Measurements from ENCODE around the gene NOS1.

The NOS1 gene

DNA sequence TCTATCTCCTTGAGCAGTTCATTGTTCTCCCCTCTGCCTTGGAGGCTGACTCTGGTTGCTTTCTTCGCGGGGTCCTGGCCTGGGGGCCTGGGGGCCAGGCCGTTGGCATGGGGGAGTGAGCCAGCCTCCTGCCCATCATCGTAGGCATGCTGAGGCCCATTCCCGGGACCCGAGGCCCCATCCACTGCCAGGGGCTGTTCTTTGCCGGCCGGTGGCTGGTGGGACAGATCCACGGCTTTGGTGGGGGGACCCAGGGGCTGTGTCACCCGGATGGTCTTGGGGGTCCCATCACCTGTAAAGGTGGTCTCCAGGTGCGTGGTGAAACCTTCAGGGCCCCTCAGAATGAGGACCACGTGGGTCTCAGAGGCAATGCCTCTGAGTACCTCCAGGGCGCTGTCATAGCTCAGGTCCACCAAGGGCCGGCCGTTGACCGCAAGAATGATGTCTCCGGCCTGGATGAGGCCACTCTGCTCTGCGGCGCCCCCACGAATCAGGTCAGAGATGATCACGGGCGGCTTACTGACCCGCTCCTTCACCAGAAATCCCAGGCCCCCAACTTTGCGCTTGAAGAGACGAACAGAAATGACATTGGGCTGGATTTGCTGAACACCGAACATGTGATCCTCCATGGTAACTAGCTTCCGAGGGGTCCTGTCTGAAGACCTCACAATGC, 30.8 kb downstream of the NOS1 start:
- DNase-seq (ENCODE audit: low spot score) = no peak

DNA sequence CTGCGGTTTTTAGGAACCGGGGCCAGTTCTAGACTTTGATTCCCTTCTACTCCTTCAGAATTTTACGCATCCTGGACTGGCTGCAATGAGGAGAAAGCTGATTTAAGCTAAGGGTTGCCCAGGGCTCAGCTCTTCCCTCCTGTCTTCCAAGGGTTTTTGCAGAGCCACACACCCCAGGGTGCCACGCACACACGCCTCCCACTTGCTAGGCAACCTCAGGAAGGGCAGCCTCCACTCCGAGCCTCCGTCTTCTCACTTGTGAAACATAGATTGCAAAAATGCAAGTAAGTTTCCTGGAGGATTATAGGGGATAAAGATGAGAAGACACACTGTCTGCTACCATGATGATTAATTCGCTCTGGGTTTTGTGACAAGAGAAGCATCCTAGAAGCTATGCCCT, 31.7 kb downstream of the NOS1 start:
- no peak for DNase-seq (ENCODE audit: low spot score)

DNA sequence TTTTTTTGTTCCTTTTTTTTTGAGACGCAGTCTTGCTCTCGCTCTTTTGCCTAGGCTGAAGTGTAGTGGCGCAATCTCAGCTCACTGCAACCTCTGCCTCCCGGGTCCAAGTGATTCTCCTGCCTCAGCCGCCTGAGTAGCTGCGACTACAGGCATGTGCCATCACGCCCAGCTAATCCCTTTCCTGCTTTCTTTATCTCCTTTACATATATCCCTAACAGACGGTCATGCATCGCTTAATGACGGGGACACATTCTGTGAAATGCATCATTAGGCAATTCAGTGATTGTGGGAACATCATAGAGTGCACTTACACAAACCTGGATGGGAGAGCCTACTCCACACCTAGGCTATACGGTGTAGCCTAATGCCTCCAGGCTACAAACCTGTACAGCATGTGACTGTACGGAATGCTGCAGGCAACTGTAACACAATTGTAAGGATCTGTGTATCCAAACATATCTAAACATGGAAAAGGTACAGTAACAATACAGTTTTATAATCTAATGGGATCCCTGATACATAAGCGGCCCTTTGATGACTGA, 32.8 kb downstream of the NOS1 start:
- DNase-seq (ENCODE audit: low spot score) = no peak

DNA sequence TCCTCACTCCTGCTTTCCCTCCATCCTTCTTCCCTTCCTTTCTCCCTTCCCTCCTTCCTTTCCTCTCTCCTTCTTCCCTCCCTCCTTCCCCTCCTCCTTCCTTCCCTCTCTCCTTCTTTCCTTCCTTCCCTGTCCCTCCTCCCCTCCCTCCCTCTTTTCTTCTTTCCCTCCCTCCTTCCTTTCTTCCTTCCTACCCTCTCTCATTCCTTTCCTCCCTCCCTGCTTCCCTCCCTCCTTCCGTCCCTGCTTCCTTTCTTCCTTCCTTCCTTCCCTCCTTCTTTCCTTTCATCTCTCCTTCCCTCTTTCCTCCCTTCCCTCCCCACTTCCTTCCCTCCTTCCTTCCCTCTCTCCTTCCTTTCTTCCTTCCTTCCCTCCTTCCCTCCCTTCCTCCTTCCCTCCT, 39.0 kb downstream of the NOS1 start:
- DNase-seq (ENCODE audit: low spot score) = no peak

DNA sequence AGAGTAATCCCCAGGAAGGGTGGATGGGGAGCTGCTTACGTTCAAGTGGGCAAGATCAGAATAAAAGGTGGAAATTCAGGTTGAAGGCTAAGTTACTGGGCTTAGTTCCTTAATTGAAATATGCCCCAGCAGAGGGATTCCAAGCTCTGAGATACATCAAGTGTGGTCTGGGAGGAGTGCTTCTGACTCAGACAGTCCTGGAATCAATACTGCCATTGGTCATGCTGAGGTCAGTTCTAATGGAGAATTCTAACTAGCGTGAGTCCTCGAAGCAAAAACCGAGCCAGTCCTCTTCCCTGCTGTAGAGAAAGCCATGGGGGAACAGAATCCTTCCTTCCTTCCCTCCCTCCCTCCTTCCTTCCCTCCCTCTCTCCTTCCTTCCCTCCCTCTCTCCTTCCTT, 39.9 kb downstream of the NOS1 start:
- no peak for DNase-seq (ENCODE audit: low spot score)

DNA sequence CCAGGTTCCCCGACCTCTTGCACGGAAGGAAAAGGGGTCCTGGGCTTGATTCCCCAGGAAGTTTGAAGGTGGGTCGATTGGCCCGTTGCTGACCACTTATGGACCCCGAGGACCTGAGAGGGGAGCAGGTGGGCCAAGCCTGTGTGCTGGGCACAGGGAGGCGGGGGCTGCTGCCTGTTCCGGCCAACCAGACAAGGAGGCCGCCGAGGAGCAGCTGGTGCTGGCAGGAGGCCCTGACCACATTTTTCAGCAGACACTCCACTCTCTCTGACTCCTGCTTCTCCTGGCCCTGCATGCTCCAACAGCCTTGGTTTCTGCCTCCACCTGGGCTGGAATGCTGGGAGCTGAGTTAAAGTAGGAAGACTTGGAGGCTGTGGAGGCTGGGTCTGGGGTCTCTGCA, 42.8 kb downstream of the NOS1 start:
- DNase-seq (ENCODE audit: low spot score) = no peak

DNA sequence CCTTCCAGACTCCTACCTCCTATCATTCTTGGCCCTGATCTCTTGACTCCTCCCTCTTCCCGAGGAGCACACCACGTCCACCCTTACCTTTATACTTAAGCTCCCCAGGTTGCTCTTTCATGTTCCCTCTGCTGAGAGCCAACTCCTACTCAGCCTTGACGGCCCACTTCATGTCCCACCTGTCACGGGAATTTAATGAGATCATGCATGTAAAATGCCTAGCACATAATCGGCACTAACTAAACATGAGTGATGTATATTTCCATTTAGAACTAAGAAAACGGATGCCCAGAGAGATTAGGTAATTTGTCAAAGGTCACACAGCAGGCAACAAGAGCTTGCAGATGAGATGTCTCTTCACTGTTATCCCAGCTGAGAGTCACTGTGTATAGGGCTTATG, 45.1 kb downstream of the NOS1 start:
- DNase-seq (ENCODE audit: low spot score) = no peak

DNA sequence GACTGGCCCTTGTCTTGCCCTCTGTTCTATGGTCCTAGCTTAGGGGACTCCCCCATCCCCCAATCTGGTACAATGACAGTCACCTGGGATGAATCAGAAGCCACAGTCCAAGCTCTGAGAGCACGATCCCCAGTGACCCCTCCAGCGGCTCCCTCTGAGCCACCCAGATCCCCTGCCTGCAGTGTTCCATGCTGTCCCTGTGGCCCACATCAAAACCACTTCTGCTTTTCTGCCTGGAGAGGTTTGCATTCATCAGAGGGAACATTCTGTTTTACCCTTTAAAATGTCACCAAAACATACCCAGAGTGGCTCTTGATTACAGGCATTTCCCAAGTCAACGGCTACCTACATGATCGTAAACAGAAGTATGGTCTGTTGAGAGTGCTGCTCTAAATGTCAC, 47.5 kb downstream of the NOS1 start:
- no peak for DNase-seq (ENCODE audit: low spot score)

DNA sequence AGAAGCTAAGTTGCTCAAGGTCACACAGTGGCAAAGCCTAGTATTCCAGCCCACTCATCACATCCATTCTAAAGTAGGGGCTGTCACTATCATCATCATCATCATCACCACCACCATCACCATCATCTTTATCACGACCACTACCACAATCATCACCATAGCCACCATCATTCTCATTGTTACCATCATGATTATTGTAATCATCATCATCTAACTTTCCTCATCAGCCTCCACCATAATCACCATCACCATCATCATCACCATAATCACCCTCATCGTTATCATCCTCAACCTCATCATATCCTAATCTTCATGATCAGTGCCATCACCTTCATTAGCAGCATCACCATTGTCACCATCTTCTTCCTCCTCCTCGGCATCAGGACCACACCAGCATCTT, 48.7 kb downstream of the NOS1 start:
- no peak for DNase-seq (ENCODE audit: low spot score)

DNA sequence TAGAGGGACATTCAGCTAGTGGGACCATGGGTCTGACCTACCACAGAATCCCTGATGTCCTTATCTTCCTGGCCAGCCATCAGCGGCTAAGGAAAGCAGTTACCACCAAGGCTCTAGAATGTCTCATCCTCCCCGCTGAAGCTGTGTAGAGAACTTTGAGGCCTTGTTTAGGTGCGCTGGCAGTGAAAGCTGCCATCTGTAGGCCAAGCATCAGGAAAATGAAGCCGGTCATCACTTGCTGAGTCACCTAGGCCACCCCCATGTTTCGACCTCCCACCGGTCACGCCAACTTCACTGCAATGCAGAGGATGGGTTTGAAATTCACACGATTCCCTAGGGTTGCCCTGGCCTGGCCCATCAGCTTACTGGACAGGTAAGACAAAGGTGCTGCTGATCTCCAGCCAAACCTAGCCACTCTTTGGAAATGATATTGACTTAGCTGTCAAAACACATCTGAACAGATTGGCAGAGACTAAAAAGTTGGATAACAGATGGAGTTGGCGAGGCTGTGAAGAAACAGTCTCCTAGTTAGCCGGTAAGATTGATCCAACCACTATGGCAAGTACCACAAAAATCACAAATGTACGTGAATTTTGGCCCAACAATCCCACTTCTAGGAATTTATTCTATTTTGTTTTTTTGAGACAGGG, 52.0 kb downstream of the NOS1 start:
- DNase-seq (ENCODE audit: low spot score) = no peak

DNA sequence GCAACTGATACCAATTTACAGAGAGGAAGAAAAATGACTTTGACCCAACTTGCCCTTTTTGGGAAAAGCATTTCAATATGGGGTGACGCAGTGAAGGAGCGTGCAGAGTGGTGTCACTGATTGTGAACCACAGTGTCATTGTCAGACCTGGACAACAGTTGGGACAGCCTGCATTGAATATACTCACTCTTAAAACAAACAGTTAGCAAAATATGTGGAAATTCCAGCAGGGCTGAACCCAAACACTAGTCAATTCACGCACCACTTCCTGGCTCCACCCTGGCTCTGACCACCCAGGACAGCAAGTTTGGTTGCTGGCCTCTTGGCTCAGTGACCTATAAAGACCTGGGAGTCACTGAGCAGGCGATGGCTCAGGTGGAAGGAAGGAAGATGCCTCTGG, 61.3 kb downstream of the NOS1 start:
- no peak for DNase-seq (ENCODE audit: low spot score)

DNA sequence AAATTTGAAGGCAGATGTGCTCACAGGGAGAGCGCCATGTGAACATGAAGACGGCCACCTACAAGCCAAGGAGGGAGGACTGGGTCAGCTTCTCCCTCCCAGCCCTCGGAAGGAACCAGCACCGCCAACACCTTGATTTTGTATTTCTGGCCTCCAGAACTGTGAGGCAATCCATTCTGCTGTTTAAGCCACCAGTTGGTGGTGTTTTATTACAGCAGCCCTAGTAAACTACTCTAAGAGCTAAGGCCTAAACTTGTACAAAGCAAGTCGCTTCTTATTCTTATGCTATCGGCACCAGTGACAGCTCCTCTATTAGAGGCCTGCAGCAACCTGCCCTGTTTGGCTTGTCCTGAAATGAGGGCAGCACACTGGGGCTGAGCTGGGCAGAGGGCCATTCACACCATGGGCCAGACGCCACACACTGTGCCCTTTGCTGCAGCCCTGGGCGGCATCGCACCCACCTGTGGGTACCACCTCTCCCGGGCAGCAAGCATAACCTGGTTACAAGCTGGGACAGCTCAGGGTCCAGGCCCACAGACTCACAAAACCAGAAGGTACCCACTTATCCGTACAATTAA, 62.7 kb downstream of the NOS1 start:
- no peak for DNase-seq (ENCODE audit: low spot score)

DNA sequence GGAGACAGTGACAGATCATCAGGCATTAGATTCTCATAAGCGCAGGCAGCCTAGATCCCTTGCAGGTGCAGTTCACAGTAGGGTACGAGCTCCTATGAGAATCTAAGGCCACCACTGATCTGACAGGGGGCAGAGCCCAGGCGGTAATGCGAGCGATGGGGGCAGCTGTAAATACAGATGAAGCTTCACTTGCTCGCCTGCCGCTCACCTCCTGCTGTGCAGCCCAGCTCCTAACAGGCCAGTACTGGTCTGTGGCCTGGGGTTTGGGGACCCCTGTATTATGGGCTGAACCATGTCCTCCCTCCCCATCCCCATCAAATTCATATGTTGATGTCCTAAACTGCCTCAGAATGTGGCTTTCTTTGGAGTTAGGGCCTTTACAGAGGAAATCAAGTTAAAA, 63.2 kb downstream of the NOS1 start:
- DNase-seq (ENCODE audit: low spot score) = no peak

DNA sequence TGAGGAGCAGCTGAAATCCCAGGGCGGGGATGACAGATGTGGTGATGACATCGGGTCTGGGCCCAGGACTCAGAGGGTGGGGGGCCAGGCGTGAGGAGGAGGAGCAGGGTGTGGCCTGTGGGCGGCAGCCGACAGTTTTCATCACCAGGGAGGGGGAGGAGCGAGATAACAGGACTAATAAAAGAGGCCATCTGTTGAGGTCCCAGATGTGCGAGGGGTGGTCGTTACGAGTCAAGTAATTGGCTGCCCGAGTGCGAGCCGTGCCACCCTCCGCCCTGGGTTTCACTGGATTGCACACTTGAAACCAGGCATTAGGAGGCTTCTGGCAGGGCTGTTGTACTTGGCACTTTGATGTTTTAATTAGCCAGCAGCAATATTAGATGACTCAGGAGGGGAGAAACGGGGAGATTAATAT, 67.2 kb downstream of the NOS1 start:
- DNase-seq (ENCODE audit: low spot score) = no peak

DNA sequence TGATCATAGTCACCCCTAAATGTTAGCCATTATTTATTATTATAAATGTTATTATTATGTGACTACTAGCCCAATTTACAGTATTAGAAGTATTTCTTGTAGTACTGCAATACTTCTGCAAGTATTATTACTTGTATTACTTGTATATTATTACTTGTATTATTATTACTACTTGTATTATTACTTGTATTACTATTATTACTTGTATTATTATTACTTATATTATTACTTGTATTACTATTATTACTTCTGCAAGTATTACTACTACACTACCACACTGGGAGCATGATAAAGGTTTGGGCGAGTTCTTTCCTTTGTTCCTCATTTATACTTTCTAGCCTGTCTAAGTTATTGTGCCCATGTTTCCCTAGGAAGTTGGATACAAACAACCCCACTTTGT, 67.9 kb downstream of the NOS1 start:
- DNase-seq (ENCODE audit: low spot score) = no peak

DNA sequence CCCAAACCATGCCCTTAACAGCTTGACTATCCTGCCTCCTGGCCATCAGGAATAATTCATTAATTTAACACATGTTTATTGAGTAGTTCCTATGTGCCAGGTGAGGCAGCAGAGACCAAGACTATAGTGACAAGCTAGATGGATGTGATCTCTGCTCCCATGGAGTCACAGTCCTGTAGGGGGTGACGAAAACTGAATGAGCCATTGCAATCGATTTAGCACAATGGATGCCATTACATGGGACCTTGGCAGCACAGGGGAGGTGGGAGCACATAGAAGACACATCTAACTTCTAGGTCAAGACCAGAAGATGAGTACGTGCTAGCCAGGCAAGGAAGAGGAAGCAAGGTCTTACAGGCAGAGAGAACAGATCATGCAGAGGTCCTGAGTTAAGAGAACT, 68.7 kb downstream of the NOS1 start:
- no peak for DNase-seq (ENCODE audit: low spot score)

DNA sequence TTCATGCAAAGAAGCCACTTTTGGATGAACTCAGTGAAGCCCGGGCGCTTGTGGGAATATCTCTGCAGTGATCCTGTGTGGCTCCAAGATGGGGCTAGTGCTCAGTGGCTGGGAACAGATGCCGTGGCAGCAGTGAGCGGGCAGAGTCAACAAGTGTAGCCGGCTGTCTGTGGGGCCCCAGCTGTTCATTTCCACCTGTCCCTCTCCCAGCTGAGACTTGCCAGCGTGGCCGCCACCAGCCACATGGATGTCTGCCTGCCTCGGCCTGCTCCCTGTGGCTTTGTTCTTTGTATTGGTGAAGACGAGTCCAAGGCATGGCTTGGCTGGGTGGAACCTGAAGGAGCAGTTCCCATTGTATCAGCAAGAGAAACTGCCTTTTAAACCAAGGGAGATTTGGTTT, 77.3 kb downstream of the NOS1 start:
- DNase-seq (ENCODE audit: low spot score) = no peak

DNA sequence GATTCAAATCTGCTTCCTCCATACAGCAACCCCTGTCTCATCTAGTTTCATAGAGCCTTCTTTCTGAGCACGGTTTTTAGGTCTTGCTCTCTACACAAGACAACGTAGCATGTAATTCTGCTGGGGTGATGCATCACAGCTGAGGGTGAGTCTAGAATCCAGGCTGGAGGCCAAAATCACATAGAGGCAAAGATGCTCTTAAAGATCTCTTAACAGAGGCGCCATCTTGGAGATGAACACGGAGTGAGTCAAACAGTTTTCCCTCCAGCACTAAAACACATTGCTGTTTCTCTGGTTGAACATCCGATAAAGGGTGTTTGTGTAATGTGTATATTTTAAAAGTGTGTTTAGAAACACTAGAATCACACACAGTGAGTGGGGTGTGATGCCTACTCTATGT, 78.9 kb downstream of the NOS1 start:
- no peak for DNase-seq (ENCODE audit: low spot score)

DNA sequence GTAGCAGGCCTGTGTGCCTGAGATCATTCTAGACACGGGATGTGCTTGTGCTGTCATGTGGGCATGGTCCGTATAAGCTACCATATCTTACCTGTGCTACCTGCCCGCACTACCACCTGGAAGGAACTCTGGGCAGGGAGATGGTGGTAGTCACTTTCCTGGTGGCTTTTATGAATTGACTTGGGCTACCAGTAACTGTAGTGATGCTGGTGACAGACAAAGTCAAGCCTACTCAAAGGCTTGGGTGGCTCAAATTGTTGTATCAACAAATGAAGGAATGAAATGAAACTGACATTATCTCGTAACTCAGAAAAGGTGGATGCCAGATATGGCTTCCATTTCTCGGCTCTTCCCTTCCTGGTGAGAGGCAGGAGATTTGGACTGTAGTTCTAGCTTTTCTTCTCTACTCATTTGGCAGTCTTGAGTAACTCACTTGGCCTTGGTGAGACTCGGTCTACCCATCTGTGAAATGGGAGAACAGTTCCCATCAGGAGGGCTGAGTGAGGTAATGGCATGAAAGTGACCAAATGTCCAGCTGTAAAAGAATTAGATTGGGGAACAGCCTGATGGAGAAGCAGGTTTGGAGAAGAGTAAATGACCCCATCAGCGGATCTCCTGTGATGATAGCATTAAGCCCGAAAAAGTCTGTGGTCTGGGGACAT, 81.3 kb downstream of the NOS1 start:
- no peak for DNase-seq (ENCODE audit: low spot score)

DNA sequence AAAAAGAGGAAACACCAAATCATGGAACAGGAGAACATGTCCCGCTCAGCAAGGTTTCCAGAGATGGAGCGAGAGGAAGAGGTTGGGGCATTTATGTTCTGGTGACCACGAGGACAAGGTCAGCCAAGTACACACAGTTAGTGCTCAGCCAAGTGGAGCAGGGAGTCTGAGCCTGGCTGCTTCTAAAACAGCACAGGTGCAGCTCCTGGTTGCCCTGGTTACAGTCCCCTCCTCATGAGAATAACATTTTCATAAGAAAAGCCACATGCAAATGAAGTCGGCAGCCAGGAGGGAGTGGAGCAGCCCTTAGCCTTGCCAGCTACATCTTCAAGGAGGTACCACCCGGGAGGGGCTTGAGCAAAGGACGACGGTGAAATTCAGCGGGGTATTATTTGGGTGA, 81.8 kb downstream of the NOS1 start:
- no peak for DNase-seq (ENCODE audit: low spot score)

DNA sequence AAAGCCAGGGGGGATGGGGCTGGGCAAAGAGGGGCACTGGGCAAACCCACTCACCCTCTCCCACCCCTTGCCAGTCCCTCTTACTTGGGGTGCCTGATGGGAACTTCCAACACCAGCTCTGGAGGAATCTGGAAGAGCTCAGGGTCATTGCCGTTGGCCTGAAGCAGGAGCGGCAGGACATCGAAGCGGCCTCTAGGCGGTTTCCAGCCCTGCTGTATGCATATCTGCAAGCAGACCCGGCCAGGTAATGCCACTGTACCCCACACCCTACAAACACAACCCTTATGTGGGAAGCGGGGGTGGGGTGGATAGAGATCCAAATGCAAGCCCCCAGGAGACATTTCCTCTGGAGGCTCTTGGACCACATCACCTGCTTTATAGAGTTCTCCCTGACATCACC, 83.6 kb downstream of the NOS1 start:
- DNase-seq (ENCODE audit: low spot score) = no peak

DNA sequence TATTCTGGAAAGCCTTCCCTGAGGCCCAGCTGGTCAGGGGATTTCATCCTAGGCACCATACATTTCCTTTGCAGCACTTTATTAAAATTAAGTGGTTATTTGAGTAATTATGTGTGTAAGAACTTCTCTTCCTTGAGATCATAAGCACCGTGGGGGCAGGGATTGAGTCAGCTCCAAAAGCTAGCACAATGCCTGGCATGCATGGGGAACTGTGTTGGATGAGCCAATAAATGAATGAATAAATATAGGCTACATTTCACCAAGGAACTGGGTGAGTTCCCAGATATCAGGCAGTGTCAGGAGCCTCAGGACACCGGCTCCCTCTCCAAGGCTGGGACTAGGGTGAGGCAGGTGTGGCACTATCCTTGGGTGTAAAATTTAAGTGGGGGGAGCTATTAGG, 88.3 kb downstream of the NOS1 start:
- DNase-seq (ENCODE audit: low spot score) = no peak

DNA sequence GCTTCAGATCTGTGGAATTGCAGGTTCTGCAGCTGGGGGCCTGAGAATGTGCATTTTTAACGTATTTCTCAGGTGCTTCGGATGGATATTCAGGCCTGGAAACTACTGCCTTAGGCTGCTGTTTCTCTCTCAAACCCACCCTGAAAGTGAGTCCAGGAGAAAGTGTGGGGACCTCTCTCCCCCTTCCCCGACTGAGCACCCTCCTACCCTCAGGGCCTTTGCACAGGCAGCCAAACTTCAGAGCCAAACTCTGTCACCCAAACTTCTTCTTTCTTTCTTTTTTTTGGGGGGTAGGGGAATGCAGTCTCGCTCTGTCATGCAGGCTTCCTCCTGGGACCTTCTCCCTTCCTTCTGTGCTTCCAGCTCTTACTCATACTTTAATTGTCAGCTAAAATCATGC, 88.7 kb downstream of the NOS1 start:
- DNase-seq (ENCODE audit: low spot score) = no peak

Data from COLO829 (cell line).